NCI-H82 treated with DMSO at 0.1 percent for 48 hours (cell line): ENCODE results near the gene DCPS.

Source experiments
- DNase-seq: peaks from one replicate; lab custom pipeline; 2025; ENCODE audit not compliant: unreplicated experiment; lab: John Stamatoyannopoulos, UW

DCPS gene

DNA sequence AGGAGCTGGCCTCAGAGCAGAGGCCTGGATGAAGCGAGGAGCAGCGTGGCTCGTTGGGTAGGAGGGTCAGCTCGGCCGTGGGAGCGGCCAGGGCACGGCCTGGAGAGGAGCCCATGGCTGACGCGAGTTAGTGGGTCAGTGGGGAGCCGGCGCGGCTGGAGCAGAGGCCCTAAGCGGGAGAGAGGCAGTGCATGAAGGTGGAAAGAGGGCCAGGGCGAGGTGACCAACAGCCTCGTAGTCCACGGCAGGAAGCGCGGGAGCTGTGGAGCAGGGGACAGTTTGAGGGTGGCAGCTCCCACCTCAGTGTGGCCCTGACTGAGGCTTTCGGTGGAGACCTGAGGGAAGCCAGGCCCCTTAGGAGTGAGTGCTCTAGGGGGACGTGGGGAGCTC lies 24.1 kb downstream of the DCPS start:
- DNase-seq = no peak

GRCh38 chr11:126328444-126328843 lies 24.6 kb downstream of the DCPS start:
- DNase-seq = no peak

DNA sequence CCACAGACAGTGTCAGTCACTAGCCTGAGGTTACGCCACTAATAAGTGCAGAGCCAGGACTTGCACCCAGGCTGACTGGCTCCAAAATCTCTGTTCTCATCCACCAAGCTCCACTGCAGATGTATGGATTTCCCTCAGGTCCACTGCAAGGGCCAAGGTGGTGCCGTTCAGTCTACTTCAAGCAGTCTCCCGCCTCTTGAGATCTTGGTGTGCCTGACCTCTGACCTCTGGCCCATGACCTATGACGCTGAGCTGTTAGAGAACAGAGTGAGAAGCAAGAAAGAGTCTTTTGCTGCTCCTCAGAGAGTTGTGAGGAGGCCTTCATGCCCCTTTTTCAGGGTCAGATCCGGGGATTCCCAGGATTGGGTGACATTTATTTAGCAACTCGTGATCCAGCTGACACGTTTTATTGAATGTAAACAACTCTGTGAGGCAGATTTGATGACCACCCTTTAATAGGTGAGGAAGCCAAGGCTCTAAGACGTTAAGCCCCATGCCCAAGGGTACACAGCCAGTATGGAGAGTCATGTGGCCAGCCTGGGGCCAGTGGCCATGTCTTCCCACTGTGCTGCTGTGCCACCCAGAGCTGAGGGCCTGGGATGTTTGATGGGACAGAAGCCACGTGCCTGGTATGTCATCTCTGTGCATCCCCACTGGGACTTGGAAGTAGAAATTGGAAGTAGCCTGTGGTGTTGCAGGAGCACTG lies 25.2 kb downstream of the DCPS start:
- DNase-seq = no peak

- DNase-seq = no peak
Measured at GRCh38 chr11:126329644-126330211, 25.9 kb downstream of the DCPS start.

DNA sequence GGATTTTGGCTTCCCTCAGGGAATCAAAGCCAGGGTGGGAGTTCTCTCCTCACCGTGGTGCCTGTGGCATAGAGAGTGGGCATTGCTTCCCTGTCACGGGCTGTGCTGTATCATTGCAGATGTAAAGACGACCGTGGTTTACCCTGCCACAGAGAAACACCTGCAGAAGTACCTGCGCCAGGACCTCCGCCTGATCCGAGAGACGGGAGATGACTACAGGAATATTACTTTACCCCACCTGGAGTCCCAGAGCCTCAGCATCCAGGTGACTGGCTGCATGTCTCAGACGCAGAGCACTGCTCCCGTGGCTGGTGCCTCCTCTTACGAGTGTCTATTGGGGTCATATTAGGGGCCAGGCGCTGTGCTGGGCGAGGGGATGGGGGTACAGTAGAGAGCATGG lies 27.4 kb downstream of the DCPS start:
- no peak for DNase-seq

GRCh38 chr11:126332221-126332711 lies 28.4 kb downstream of the DCPS start:
- no peak for DNase-seq

DNA sequence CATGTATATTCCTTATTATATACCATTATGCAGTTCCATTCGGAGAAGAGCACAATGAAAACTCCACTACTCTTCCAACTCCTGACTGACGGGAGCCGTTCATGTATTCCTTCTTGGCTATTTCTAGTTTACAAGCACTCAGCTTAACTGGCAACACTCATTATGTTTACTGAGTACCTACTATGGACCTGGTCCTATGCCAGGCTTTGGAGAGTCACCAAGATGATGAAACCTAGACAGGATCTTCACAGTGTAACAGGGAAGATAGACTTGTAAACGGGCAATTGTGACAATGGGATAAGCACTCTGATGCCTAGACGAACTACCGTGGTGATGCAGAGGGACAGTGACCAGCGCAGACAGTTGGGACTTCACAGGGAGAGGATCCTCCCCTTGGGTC lies 29.3 kb downstream of the DCPS start:
- no peak for DNase-seq

- DNase-seq = no peak
Measured at GRCh38 chr11:126334659-126335462, 31.0 kb downstream of the DCPS start.

GRCh38 chr11:126335463-126335760 lies 31.6 kb downstream of the DCPS start:
- DNase-seq = no peak

DNA sequence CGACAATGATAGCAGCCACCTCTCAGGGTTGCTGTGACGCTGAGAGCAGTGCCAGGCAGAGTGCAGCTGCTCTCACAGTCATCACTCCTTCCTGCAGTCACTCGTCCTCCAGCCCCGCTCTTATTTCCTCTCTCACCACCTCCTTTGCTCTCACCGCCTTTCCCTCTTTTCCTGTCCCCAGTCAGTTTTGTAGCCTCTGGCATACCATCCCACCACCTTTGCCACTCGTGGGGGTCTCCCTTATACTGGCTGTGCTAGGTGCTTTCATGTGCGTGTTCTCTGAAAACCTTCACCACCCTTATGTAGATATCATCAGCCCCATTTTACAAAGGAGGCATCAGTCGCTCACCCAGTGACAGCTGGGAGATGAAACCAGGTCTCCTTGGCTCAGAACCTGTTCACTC lies 32.3 kb downstream of the DCPS start:
- DNase-seq = no peak

- no peak for DNase-seq
Measured at GRCh38 chr11:126336671-126337101, 32.8 kb downstream of the DCPS start.

- no peak for DNase-seq
Measured at GRCh38 chr11:126337126-126337473, 33.2 kb downstream of the DCPS start.

DNA sequence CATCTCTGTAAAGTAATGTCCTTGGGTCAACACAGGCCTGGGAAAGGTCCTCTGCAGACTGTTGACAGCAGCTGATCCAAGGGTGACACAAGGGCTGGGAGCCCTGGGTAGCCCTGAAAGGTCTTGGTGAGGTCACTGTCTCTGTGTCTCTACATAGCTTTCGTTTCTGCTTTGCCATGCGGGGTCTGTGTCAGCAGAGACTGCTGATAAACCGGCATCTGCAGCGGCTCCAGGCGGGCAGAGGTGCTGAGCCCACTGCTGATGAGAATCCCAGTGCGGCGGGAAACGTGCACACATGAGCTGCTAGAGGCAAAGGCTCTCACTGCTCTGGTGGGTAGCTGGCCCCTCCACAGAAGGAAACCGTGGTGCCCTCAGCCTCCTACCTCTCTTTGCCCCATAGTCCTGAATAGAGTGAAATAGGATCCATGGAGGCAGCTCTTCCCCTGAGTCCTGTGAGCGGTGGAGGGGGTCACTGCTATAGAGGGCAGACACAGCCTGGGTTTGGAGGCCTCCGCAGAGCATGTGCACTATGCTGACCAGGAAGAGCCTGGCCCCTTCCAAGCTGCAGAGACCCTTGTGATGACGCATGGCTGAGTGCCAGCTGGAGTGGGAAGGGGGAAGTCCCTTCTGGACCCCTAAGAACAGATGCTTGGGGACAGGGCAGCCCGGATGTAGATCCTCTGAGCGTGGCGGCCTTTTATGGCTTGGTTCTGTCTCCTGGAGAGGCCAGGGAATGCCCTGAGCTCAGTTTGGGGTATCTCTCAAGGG lies 33.8 kb downstream of the DCPS start:
- no peak for DNase-seq

GRCh38 chr11:126338346-126339055 lies 34.6 kb downstream of the DCPS start:
- DNase-seq = no peak

DNA sequence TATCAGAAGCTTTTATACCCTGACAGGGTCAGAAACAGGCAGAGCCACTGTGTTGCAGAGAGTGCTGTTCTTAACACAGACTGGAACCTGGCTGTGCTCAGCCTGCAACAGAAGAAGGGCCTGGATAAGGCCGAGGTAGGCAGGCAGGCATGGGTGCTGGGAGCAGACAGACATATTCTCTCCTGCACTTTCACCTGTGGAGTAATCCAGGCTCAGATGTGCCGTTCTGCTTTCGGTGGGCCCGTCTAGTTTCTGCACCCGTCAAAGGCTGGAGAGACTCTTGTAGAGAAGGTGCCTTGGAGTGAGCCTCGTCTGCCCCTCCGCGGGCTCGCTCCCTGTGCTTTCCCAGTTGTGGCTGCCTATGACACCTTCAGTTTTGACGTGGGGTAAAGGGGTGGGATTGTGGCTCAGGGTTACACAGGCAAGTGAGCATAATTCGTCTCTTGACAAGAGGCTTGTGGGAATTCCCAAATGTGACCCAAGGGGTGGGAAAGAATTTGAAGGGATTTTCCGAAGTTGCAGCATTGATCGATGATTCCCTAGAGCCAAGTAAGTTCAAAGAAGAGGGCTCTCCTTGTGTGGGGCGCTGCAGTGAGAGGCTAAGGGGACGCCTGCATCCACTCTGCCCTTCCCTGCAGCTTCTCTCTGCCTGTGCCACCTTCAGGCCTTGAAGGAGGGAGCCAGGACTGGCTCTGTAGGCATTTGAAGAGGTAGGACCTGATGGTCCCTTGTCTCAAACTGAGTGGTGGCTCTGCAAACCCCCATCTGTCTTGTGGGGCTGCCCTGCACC lies 35.4 kb downstream of the DCPS start:
- no peak for DNase-seq

- no peak for DNase-seq
Measured at GRCh38 chr11:126339863-126340434, 36.1 kb downstream of the DCPS start.

GRCh38 chr11:126340960-126341606 lies 37.2 kb downstream of the DCPS start:
- DNase-seq = no peak

DNA sequence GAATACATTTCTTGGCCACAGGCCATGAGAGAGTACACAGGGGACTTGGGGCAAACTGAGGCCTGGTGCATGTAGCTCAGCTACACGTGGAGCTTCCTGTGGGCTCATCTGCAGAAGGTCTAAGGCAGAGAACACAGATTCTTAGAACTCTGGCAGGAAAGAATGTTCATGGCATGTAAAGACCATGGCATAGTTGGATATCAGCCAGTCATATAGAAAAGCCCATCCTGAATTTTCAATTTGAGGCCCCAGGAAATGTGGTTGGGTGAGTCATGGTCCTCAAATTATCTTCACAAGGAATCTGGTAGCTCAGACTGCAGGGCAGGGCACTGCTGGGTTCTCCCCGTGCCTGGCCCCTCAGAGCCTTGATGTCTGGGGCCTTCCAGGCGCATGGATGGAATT lies 37.9 kb downstream of the DCPS start:
- DNase-seq = no peak

GRCh38 chr11:126343051-126343450 lies 39.2 kb downstream of the DCPS start:
- no peak for DNase-seq
